Inferior parietal cortex (tissue), 1 donor: ENCODE data around the gene OBP2B.
"Not testable (repeated sequence)": the region's sequence is repeated elsewhere in the genome, so short reads cannot be mapped to it uniquely, and the experiment has no call there.

ENCODE experiments used
- DNase-seq: peaks from one replicate; pipeline ENCODE4 v3.0.0-alpha.2; 2016; ENCODE audit errors: extremely low spot score

The OBP2B gene

GRCh38 chr9:133238851-133239532 lies 29.9 kb upstream of the OBP2B start:
- DNase-seq = peak; percentile 28

- peak; percentile 11 for DNase-seq
Observed at GRCh38 chr9:133238272-133238850, 29.3 kb upstream of the OBP2B start.

- no peak for DNase-seq
Observed at GRCh38 chr9:133237035-133237731, 28.1 kb upstream of the OBP2B start.

GRCh38 chr9:133236291-133237034 lies 27.4 kb upstream of the OBP2B start:
- not testable (repeated sequence) for DNase-seq

DNA sequence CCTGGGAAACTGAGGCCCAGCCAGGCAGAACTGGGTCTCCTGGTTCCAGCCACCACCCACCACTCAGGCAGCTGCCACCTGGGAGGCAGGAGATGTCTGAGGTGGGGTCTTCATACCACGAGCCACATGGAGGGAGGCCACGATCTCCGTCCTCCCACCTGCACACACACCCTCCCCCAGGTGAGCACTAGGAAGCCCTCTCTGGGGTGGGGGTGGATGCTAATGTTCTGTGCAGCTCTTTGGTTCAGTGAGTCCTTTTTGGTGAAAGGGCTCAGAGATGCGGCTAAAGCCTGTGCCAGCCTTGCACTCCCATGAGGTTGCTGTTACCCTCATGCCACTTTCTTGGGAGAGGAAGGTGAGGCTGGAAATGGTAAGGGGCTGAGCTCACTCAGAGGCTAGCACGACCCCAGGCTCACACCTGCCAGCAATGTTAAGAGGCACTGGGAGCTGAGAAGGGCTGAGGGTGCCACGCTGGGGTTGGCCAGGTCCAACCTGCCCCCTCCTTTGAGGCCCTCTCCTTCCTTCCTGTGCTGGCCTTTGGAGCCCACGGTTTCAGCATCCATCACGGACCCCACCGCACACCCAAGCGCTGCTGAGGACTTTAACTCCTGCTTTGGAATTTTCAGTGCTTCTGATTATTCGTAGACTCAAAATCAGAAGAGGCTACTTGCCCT lies 26.6 kb upstream of the OBP2B start:
- no peak for DNase-seq

DNA sequence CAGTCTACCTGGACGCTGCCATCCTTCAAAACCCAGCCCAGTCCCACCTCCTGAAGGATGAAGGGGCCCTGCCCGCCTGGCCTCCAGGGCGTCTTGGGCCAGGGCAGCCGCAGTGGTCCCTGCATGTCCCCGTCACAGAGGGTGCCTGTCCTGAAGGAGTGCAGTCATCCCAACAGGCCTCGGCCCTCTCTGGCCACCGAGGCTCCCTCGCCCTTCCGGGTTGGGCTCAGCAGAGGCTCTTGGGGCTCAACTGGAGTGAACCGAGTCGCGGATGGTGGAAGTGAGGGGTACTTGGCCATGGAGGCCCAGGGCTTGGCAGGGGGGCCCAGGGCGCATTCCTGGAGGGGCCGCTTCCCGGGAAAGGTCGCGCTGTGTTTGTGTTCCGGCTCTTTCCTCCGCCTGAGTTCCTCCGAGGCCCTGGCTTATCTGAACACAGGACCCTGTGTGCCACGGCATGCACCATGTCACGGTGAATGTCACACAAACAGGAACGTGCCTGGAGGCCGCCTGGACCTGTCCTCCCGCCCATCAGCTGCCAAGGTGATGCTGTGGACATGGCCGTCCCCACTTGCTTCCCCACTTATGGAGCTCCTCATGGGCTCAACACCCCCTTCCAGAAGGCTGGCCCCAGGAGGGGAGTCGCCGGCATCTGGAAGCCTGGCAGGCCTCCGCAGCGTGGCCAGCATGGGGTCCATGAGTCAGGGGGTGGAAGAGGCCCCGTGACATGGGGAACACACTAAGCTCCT lies 25.7 kb upstream of the OBP2B start:
- no peak for DNase-seq

DNA sequence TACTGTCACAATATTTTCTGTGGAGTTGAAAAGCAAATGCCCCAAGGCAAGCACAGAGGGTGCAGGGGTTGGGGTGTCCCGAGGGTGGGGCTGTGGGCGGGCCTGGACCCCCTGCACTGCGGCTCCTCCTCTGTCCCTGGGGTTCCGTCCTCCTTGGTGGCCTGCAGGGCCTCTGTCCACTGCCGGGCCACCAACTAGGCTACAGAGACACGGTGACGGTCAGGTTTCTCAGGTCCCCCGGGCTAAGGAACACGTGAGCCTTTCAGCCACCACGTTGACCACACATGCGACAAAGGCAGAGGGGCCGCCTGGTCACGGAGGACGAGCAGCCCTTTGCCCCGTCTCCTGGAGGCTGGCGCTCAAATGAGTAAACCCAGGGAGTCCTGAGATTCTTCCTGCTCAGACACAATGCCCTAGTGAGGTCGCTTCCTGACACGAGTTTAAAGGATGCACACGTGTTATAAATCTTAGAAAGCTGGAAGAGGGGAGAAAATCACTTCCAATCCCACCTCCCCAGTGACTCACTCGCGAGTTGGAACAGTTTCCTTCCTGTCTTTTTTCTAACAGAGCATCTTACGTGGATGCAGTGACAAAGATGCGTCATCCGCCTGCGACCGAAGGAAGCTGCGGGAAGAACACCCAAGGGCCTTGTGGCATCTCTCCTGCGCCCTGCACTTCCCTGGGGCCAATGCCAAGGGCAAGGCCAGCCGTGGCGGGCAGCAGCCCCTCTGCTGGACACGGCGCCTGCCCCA lies 24.8 kb upstream of the OBP2B start:
- no peak for DNase-seq

DNA sequence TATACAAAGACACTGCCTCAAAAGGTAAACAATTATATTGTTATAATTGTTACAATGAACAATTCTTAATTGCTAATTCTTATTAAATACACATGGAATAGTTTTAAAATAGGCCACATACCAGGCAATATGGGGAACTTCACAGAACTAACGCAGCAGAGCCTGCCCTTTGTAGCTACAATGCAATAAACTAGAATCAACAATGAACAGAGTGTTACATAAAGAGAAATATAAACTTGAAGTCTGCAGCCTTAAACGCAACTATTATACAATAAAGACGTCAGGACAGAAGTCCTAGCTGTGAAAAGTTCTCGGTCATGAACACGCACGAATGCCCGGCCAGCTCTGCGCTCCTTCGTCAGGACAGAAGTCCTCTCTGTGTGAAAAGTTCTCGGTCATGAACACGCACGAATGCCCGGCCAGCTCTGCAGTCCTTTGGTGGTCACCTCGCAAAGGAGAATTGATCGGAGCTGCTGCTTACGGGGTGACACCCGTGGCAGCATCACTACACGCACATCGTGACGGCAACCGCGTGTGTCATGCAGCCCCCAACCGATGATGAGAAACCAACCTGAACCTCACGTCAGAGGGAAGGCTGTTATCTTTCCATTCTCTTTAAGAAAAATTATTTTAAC lies 23.0 kb upstream of the OBP2B start:
- DNase-seq = not testable (repeated sequence)

GRCh38 chr9:133230514-133230913 lies 21.5 kb upstream of the OBP2B start:
- DNase-seq = not testable (repeated sequence)

DNA sequence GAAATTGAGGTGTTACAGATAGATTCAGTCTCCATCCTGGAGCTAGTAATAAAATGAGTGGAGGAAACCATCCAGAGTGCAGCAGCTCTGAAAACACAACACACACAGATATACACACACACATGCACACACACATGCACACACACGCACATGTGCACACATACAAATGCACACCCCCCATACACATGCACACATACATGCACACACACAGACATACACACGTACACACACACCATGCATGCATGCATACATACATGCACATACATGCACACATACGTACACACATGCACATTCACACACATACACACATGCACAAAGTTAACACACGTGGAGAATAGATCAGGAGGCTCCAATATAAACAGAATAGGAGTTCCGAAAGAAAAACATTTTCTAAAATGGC lies 21.0 kb upstream of the OBP2B start:
- no peak for DNase-seq

GRCh38 chr9:133228474-133229193 lies 19.6 kb upstream of the OBP2B start:
- DNase-seq = not testable (repeated sequence)

DNA sequence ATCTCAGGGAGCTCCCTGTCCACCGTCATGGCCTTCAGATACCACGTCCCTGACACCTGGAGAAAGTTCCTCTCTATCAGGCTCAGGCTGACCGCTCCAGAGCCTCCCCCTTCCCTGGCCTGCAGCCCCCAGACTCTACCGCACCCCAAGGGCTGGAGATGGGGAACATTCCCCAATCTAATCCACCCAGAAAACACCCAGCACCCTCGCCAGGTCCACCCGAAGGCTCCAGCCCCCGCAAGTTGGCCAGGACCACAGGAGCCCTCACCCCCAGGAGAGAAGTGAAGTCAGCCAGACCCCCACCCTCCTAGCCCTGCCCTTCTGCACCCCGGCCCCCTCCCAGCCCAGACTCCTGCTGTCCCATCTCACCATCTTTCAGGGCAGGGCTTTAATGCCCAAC lies 18.9 kb upstream of the OBP2B start:
- DNase-seq = not testable (repeated sequence)

DNA sequence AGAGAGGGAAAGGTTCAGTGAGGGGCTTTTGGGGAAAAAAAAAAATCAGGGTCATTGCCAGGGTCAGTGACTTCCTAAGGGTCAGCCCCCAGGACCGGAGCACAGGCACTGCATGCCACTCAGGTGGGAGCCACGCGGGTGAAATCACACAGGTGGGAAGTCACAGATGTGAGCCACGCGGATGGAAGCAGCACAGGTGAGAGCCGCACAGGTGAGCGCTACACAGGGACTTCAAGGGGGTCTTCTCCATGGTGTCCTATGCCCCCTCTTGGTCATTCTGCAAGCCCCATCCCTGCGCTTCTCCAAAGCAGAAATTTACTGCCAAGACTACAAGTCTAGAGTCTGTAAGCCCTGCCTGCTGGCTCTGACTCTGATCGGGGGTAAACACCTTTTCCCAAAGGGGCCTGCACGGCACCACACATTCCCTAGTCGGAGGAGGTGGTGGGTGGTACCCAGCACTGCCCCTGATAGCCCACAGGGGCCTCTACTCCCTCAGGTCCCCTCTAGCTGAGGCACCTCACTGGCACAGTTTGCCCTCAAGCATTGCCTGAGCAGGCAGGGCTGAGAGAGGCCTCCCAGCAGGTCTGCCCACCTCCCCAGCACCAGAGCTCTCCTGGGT lies 18.3 kb upstream of the OBP2B start:
- DNase-seq = no peak

DNA sequence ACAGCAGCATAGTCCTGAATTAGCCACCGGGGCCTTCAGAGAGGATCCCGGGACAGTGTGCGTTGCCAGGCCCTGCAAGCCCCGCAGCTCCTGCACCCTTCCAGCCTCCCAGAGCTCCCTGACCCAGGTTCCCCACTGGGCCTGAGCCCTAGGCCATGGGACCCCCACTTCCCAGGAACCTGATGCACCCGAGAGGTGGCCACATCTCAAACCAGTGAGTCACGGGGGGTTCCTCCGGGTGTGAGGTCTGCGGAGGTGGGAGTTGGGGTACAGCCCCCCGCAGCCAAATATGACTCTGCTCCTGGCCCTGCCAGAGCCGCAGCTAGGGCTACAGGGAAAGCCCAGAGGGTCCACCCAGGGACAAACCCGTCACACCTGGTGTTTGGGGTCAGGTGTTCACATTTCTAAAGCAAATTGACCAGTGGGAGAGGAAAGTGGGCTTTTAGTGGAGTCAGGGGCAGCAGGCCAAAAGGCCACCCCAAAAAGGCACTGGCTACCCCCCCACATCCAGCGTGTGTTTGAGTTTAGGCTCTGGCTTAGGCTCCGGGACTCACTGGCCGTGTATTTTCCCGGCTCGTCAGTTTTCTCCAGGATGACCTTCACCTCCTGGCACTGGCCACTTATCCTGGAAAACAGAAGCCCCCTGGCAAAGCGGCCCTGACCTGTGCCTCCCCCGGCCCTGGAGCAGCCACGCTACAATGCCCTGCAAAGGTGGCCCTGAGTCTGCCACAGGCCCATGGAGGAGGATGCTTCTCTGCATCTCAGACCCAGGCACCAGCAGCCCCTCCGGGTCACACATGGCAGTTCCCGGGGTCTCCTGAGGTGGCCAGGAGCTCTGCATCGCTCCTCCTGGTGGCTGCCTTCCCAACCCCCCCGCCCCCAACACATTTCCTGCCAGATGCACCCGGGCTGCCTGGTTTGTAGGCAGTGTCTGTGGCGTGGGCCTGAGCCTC lies 17.4 kb upstream of the OBP2B start:
- DNase-seq = no peak

DNA sequence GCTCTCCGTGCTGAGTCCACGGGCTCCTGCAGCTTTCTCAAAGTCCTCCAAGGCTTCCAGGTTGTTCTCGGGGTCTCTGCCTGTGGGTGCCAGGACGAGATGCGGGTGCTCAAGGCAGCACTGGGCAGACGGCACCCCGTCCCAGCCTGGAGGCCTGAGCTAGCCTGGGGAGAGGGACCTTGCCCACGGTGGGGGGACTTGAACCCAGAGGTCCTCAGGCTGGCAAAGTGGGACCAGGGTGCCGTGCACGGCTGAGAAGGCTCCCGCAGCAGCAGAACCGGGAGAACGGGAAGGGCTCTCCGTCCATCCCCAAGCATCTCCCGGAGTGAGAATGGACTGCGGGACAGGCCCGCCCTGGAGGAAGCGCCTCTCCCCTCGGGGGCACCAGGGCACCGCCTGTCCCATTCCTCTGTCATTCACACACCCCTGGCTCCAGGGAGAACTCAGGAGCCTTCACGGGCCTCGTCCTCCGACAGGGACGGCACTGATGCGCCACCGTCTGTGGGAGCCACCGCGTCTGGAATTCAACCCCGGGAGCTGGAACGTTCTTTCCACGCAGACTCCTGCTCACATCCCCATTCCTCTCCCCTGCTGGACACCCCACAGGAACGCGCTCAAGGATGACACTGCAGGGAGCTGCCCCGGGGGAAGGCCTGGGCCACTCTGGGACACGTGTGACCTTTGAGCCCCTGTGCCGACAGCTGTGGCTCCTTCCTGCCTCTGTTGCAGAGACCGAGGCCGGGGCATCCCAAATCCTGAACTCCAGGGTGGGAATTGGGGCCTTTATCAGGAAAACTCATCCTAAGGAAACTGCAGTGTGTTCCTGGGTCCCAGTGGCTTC lies 16.3 kb upstream of the OBP2B start:
- no peak for DNase-seq

- DNase-seq = no peak
Observed at GRCh38 chr9:133224762-133225161, 15.7 kb upstream of the OBP2B start.
